HEK293T (cell line): Measurements from ENCODE around the gene CHMP6.

ENCODE experiments used
- CTCF ChIA-PET: fragments of 350-600 bp; formaldehyde crosslinking; extraction: SDS; loops from one replicate; lab custom pipeline; 2021; ENCODE audit warnings: antibody characterized with exemption, inconsistent platforms; lab: Yijun Ruan, JAX
- POLR2A ChIA-PET: fragments of 350-600 bp; formaldehyde crosslinking; extraction: SDS; loops from one replicate; lab custom pipeline; 2020; ENCODE audit warnings: antibody characterized with exemption, inconsistent platforms; lab: Yijun Ruan, JAX
- DNase-seq: peaks from one replicate; pipeline ENCODE4 v3.0.0; 2012; ENCODE audit warnings: mixed read lengths; ENCODE audit errors: extremely low spot score
- ARNT ChIP-seq: fragments of 450-650 bp; IDR thresholded peaks from 2 replicates; pipeline ENCODE4 v1.6.1; 2017; ENCODE audit warnings: mild to moderate bottlenecking
- BHLHE40 ChIP-seq: fragments of 450-650 bp; IDR thresholded peaks from 2 replicates; pipeline ENCODE4 v1.6.1; 2016; ENCODE audit warnings: mild to moderate bottlenecking, moderate library complexity, borderline replicate concordance
- CTBP1 ChIP-seq: fragments of 450-650 bp; IDR thresholded peaks from 2 replicates; pipeline ENCODE4 v1.6.1; 2016; ENCODE audit warnings: borderline replicate concordance
- ELF4 ChIP-seq: fragments of 450-650 bp; IDR thresholded peaks from 2 replicates; pipeline ENCODE4 v1.6.1; 2017; ENCODE audit warnings: antibody characterized with exemption
- FOXA1 ChIP-seq: fragments of 450-650 bp; IDR thresholded peaks from 2 replicates; pipeline ENCODE4 v1.6.1; 2016; ENCODE audit warnings: mild to moderate bottlenecking
- FOXK2 ChIP-seq: fragments of 450-650 bp; IDR thresholded peaks from 2 replicates; pipeline ENCODE4 v1.6.1; 2016; ENCODE audit warnings: mild to moderate bottlenecking
- FOXM1 ChIP-seq: fragments of 450-650 bp; IDR thresholded peaks from 2 replicates; pipeline ENCODE4 v1.6.1; 2017; ENCODE audit warnings: mild to moderate bottlenecking, borderline replicate concordance
- HDGF ChIP-seq: fragments of 450-650 bp; IDR thresholded peaks from 2 replicates; pipeline ENCODE4 v1.6.1; 2017; ENCODE audit warnings: antibody characterized with exemption, borderline replicate concordance
- L3MBTL2 ChIP-seq: fragments of 450-650 bp; conservative IDR thresholded peaks from 2 replicates; pipeline ENCODE4 v1.6.1; 2016; ENCODE audit warnings: mild to moderate bottlenecking
- LEF1 ChIP-seq: fragments of 450-650 bp; IDR thresholded peaks from 2 replicates; pipeline ENCODE4 v1.6.1; 2017; ENCODE audit warnings: mild to moderate bottlenecking, borderline replicate concordance
- NFRKB ChIP-seq: fragments of 450-650 bp; IDR thresholded peaks from 2 replicates; pipeline ENCODE4 v1.6.1; 2016; ENCODE audit warnings: mild to moderate bottlenecking, moderate library complexity
- PKNOX1 ChIP-seq: fragments of 450-650 bp; IDR thresholded peaks from 2 replicates; pipeline ENCODE4 v1.6.1; 2016
- SP1 ChIP-seq: fragments of 450-650 bp; IDR thresholded peaks from 2 replicates; pipeline ENCODE4 v1.6.1; 2017
- SUZ12 ChIP-seq: fragments of 450-650 bp; IDR thresholded peaks from 2 replicates; pipeline ENCODE4 v1.6.1; 2016; ENCODE audit warnings: mild to moderate bottlenecking
- TARDBP ChIP-seq: fragments of 450-650 bp; IDR thresholded peaks from 2 replicates; pipeline ENCODE4 v1.6.1; 2016
- ZNF384 ChIP-seq: fragments of 450-650 bp; IDR thresholded peaks from 2 replicates; pipeline ENCODE4 v1.6.1; 2016

The CHMP6 gene

GRCh38 chr17:80956321-80957190, 35.1 kb upstream of the CHMP6 start:
- CTCF ChIA-PET = interaction anchor here (1.0 kb wide), 1 partner anchor 44 kb away, joined by 3 read pairs; no protein-coding TSS in a partner anchor
- POLR2A ChIA-PET = interaction anchor here (1.0 kb wide), 1 partner anchor 502 kb away, joined by 3 read pairs; no protein-coding TSS in a partner anchor
- DNase-seq = no peak
- TF ChIP-seq SP1 (no peak), LEF1 (no peak), ARNT (no peak), PKNOX1 (no peak), TARDBP (no peak), ELF4 (no peak), ZNF384 (no peak), HDGF (no peak), FOXM1 (no peak), FOXK2 (no peak), FOXA1 (no peak), L3MBTL2 (no peak), NFRKB (no peak), SUZ12 (no peak), CTBP1 (no peak), BHLHE40 (no peak)

- TF ChIP-seq ZNF384 (no peak), ELF4 (no peak), TARDBP (no peak), FOXA1 (no peak), SP1 (no peak), SUZ12 (no peak), L3MBTL2 (no peak), PKNOX1 (no peak), NFRKB (no peak), HDGF (no peak), LEF1 (no peak), CTBP1 (no peak), ARNT (no peak), FOXK2 (no peak), FOXM1 (no peak), BHLHE40 (no peak)
- CTCF ChIA-PET = no interaction called here
- POLR2A ChIA-PET = interaction anchor here (0.6 to 1.0 kb wide), 2 partner anchors 27 to 503 kb away, joined by 3 read pairs; no protein-coding TSS in a partner anchor
- no peak for DNase-seq
These were observed 34.1 kb upstream of the CHMP6 start for GRCh38 chr17:80957461-80957941.

GRCh38 chr17:80959330-80960036, 32.2 kb upstream of the CHMP6 start:
- ChIA-PET POLR2A (no interaction called here), CTCF (interaction anchor here (0.6 to 0.9 kb wide), 2 partner anchors 16 to 22 kb away, joined by 3 read pairs; no protein-coding TSS in a partner anchor)
- no peak for DNase-seq
- no peak for TF ChIP-seq NFRKB
- no peak for TF ChIP-seq ZNF384
- no peak for TF ChIP-seq ELF4
- TF ChIP-seq FOXM1 = no peak
- TF ChIP-seq L3MBTL2 = no peak
- no peak for TF ChIP-seq PKNOX1
- no peak for TF ChIP-seq TARDBP
- TF ChIP-seq LEF1 = no peak

- TF ChIP-seq SUZ12 (no peak), FOXM1 (no peak), SP1 (no peak), CTBP1 (no peak), PKNOX1 (no peak), FOXK2 (no peak), ARNT (no peak), TARDBP (no peak), L3MBTL2 (no peak), ZNF384 (no peak), NFRKB (no peak), HDGF (no peak), ELF4 (no peak), LEF1 (no peak), FOXA1 (no peak), BHLHE40 (no peak)
- ChIA-PET POLR2A (no interaction called here), CTCF (interaction anchor here (0.9 kb wide), 1 partner anchor 23 kb away, joined by 3 read pairs; no protein-coding TSS in a partner anchor)
- DNase-seq = no peak
These were observed 31.4 kb upstream of the CHMP6 start for GRCh38 chr17:80960037-80960796.
